Neural crest cell (in vitro differentiated cells): ENCODE measurements around the gene PRKCA. TPM values are rescaled to one million over a fixed set of nuclear protein-coding genes. Genes with fewer than 3 reads are reported as not detected.

ENCODE experiments used
- DNase-seq: peaks from one replicate; pipeline ENCODE4 v3.0.0; 2021; ENCODE audit warnings: low read depth, mixed read lengths, low spot score
- H3K27ac Mint-ChIP-seq: one replicate; pipeline ENCODE4 v1.8.0; 2021; ENCODE audit warnings: mild to moderate bottlenecking, mixed read lengths; ENCODE audit not compliant: unreplicated experiment
- H3K27me3 Mint-ChIP-seq: 2 replicates; pipeline ENCODE4 v1.8.0; 2021; ENCODE audit warnings: low read depth, mild to moderate bottlenecking, mixed read lengths
- H3K36me3 Mint-ChIP-seq: 2 replicates; pipeline ENCODE4 v1.8.0; 2021; ENCODE audit warnings: low read depth, mild to moderate bottlenecking, mixed read lengths
- H3K4me1 Mint-ChIP-seq: 2 replicates; pipeline ENCODE4 v1.8.0; 2021; ENCODE audit warnings: mixed read lengths
- H3K4me3 Mint-ChIP-seq: one replicate; pipeline ENCODE4 v1.8.0; 2021; ENCODE audit warnings: mild to moderate bottlenecking, mixed read lengths
- H3K9me3 Mint-ChIP-seq: 2 replicates; pipeline ENCODE4 v1.8.0; 2021; ENCODE audit warnings: mixed read lengths
- total RNA-seq: library from RNA; stranded (reverse); gene quantifications from 2 replicates; pipeline ENCODE4 v1.2.1, GENCODE V29; 2021
- TF ChIP-seq, protein P1 (sequence below): fragments of 200-600 bp; sonication (generic); conservative IDR thresholded peaks from 2 replicates; pipeline ENCODE4 v1.5.0; 2021; ENCODE audit warnings: antibody characterized with exemption, mild to moderate bottlenecking

The PRKCA gene
- total RNA-seq, 1 donor from 2014 or later, result 22.7 TPM

DNA sequence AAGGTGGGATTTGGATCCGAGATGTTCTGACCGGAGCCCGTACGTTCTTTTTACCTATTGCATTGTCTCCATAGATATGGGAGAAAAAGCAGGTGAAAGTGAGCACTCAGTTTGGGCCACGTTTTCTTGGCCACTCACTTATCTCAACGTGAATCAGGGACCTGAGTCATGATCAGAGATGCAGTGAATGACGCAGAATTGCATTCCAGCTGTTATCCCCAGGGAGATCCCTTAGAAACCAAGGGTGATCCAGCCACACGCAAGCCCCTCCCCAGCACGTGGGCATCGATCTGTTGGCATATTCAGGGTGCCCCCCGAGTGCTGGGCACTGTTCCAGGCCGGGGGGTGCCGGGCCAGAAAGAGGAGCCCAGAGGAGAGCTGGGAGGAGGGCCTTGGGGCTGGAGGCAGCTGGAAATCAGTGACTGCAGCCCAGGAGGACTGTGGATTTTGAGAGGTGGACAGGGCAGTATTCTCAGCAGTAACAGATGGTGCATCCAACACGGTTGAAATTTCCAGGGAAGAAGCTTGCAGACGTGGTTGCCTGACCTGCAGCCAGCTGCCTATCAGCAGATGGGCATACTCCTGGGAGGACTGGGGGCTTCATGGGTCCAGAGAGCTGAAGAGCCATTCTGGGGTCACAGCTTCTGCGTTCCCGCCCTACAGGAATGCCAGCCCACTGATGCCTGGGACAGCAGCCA, 445.3 kb downstream of the PRKCA start:
- H3K36me3 Mint-ChIP-seq, result no peaks in the 10 kb centered on the region
- no peaks in the 10 kb centered on the region for H3K9me3 Mint-ChIP-seq
- H3K4me1 Mint-ChIP-seq, result peaks cover 36% of the 10 kb centered on the region
- no peaks in the 10 kb centered on the region for H3K27me3 Mint-ChIP-seq
- DNase-seq, result no peak
- H3K27ac Mint-ChIP-seq, result no peak overlapping the region
- H3K4me3 Mint-ChIP-seq, result no peak overlapping the region
- TF ChIP-seq, protein P1, sequence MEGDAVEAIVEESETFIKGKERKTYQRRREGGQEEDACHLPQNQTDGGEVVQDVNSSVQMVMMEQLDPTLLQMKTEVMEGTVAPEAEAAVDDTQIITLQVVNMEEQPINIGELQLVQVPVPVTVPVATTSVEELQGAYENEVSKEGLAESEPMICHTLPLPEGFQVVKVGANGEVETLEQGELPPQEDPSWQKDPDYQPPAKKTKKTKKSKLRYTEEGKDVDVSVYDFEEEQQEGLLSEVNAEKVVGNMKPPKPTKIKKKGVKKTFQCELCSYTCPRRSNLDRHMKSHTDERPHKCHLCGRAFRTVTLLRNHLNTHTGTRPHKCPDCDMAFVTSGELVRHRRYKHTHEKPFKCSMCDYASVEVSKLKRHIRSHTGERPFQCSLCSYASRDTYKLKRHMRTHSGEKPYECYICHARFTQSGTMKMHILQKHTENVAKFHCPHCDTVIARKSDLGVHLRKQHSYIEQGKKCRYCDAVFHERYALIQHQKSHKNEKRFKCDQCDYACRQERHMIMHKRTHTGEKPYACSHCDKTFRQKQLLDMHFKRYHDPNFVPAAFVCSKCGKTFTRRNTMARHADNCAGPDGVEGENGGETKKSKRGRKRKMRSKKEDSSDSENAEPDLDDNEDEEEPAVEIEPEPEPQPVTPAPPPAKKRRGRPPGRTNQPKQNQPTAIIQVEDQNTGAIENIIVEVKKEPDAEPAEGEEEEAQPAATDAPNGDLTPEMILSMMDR, result no peak

DNA sequence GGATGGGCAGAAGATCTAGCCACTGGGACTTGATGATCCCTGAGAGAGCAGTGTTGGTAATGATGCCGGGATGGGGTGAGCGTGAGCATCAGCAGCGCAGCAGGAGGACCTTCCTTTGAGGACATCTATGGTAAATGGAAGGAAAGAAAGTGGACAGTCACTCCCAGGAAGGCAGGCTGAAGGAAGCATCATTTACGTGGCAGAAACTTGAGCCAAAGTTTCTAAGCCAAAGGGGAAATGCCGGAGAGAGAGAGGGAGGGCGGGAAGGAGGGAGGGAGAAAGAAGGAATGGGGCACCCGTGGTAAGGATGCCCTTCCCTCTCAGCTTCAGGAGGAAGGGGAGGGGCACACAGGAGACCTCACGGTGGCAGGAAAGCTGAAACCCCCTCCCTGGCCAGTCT, 446.2 kb downstream of the PRKCA start:
- Mint-ChIP-seq H3K36me3 (no peaks in the 10 kb centered on the region), H3K9me3 (no peaks in the 10 kb centered on the region), H3K27me3 (no peaks in the 10 kb centered on the region), H3K27ac (no peak overlapping the region), H3K4me1 (peaks cover 36% of the 10 kb centered on the region), H3K4me3 (no peak overlapping the region)
- TF ChIP-seq, protein P1, result no peak
- no peak for DNase-seq

DNA sequence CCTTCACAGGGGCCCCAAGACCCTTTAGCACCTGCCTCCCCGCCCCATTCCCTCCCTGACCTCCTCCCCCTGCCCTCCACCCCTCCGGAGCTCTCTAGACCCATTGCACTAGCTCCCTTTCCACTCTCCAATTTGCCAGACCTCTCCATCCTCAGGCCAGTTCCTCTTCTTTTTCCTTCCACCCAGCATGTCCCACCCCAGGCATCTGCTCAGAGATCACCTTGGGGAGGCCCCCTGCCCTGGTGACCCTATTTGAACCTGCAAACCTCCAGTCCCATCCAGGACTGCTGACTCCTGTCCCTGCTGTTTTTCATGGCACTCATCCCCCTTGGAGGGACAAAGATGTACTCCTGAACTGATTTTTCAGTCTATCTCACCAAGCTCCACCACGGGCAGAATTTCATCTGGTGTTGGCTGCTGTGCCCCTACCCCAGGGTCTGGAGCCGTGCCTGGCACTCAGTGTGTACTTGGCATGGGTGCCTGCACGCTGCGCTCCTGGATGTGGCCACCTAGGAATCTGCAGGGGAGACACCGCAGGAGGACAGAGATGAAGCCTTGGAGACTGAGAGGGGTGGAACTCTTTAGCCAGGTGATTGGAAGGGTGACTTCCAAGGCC, 446.9 kb downstream of the PRKCA start:
- peak overlapping the region; percentile 86 for H3K27ac Mint-ChIP-seq
- TF ChIP-seq, protein P1, result no peak

DNA sequence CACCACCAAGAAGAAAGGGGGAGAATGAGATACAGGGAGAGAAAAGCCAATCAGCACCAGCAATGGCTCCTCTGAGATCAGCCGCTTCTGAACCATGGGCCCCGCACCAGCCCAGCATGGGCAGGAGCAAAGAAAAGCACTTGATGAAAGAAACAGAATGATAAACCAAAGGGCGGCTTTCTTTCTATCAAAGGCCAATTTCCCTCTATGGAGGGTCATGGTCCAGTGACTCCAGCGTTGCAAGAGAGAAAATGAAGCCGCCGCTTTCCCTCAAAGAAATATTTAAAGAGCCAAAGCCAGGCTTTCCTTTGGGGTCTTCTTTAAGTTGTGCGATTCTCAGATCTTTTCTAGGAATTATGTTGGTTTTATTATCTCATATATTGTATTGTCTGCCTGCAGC, 447.7 kb downstream of the PRKCA start:
- Mint-ChIP-seq H3K36me3 (peaks cover 6% of the 10 kb centered on the region), H3K4me3 (no peak overlapping the region), H3K9me3 (no peaks in the 10 kb centered on the region), H3K4me1 (peaks cover 36% of the 10 kb centered on the region), H3K27ac (peak overlapping the region; percentile 39), H3K27me3 (no peaks in the 10 kb centered on the region)
- DNase-seq, result no peak
- TF ChIP-seq, protein P1, result no peak

More for the DNA sequence above, 446.9 kb downstream of the PRKCA start:
- peaks cover under 1% of the 10 kb centered on the region for H3K36me3 Mint-ChIP-seq
- H3K4me3 Mint-ChIP-seq, result no peak overlapping the region
- peaks cover 36% of the 10 kb centered on the region for H3K4me1 Mint-ChIP-seq
- H3K9me3 Mint-ChIP-seq, result no peaks in the 10 kb centered on the region
- DNase-seq, result no peak
- no peaks in the 10 kb centered on the region for H3K27me3 Mint-ChIP-seq

DNA sequence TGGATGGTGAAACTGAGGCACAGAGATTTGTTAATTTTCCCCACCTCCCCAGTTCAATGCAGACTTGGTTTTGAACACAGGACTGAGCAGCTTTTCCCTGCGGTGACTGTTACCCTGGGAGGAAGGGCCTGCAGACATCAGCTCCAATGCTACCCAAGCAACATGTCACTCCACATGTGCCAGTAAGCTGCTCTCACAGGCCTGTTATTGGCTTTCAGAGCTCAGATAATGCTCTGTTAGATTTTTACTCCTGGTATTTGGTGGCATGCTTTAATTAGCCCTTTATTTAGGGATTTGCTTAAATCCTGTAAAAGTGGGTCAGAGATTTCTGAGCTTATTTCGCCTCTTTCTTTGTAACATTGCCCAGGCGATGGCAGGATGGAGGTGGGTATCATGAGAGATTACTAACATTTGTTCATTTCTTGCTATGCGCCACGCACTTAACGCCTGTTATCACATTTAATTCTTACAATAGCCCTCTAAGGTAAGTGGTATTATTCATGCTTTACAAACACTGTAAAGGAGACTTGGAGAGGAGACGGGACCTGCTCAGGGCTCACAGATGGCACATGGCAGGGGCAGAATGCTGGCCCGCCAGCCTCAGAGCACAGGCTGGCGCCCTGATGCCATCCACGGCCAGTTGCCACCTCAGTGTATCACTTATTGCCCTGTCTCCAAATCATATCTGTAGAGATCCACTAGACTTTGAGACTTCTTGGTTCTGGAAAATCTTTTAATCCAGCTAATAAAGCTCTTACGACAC, 448.5 kb downstream of the PRKCA start:
- Mint-ChIP-seq H3K4me1 (peaks cover 36% of the 10 kb centered on the region), H3K9me3 (no peaks in the 10 kb centered on the region), H3K4me3 (no peak overlapping the region), H3K27ac (no peak overlapping the region), H3K27me3 (no peaks in the 10 kb centered on the region), H3K36me3 (peaks cover 6% of the 10 kb centered on the region)
- TF ChIP-seq, protein P1, result no peak
- no peak for DNase-seq
